Mammary epithelial cell (primary cell): Measurements from ENCODE around the gene CELA2B.
A peak's percentile ranks its signal among the peaks of the same experiment; 100 is the strongest.

Source experiments
- CTCF ChIP-seq, 2 donors: IDR thresholded peaks in 1 of 2; conservative IDR thresholded peaks in 1 of 2; 2 replicates each; pipeline ENCODE4 v1.5.1; 2011 to 2012; ENCODE audit warnings: inconsistent platforms in 2 of 2, low read length in 2 of 2, mild to moderate bottlenecking in 2 of 2, control low read depth in 1 of 2, low read depth in 1 of 2; ENCODE audit not compliant: insufficient read depth in 1 of 2; ENCODE audit errors: extremely low read depth in 1 of 2
- EZH2 ChIP-seq: IDR thresholded peaks from 2 replicates; pipeline ENCODE4 v1.6.1; 2012; ENCODE audit warnings: low read length, inconsistent platforms, borderline replicate concordance

- TF ChIP-seq CTCF (conservative IDR thresholded peaks at IDR 0.05 in 1 of 2, IDR thresholded peaks at IDR 0.05 in 1 of 2; ENCODE audit: extremely low read depth in 1 of 2, insufficient read depth in 1 of 2, low read depth in 1 of 2, low read length in 2 of 2) (peak in 1 of 2 donors; percentile 41), EZH2 (no peak)
These were observed 50.8 kb downstream of the CELA2B start, which contains the start of gene DNAJC16 for GRCh38 chr1:15526490-15527339.
